H9 (cell line): ENCODE data around the gene CCDC110. TPM values are rescaled to one million over a fixed set of nuclear protein-coding genes. Genes with fewer than 3 reads are reported as not detected.

Experiments used
- DNase-seq: peaks from one replicate; pipeline ENCODE4 v3.0.0-alpha.2; 2017
- H2AFZ ChIP-seq: one replicate; pipeline ENCODE4 v1.6.1; 2013; ENCODE audit warnings: mild to moderate bottlenecking, low read length, control low read depth, moderate library complexity
- H2AK5ac ChIP-seq: 2 replicates; pipeline ENCODE4 v1.6.1; 2013; ENCODE audit warnings: low read length, control low read depth, mixed read lengths; ENCODE audit not compliant: insufficient read length
- H2BK120ac ChIP-seq: one replicate; pipeline ENCODE4 v1.6.1; 2013; ENCODE audit warnings: low read depth, mild to moderate bottlenecking, low read length, control low read depth, inconsistent platforms; ENCODE audit not compliant: poor library complexity, severe bottlenecking
- H2BK12ac ChIP-seq: 2 replicates; pipeline ENCODE4 v1.6.1; 2013; ENCODE audit warnings: low read length, control low read depth, mixed read lengths, low read depth; ENCODE audit not compliant: insufficient read length
- H2BK15ac ChIP-seq: 2 replicates; pipeline ENCODE4 v1.6.1; 2013; ENCODE audit warnings: low read depth, low read length, control low read depth
- H2BK20ac ChIP-seq: one replicate; pipeline ENCODE4 v1.6.1; 2013; ENCODE audit warnings: low read depth, mild to moderate bottlenecking, low read length, control low read depth, inconsistent platforms; ENCODE audit not compliant: poor library complexity, severe bottlenecking
- H2BK5ac ChIP-seq: 2 replicates; pipeline ENCODE4 v1.6.1; 2013; ENCODE audit warnings: low read length, control low read depth, mixed read lengths; ENCODE audit not compliant: insufficient read length
- H3K14ac ChIP-seq: 2 replicates; pipeline ENCODE4 v1.6.1; 2013; ENCODE audit warnings: low read length, control low read depth; ENCODE audit not compliant: insufficient read depth
- H3K18ac ChIP-seq: 2 replicates; pipeline ENCODE4 v1.6.1; 2013; ENCODE audit warnings: low read depth, mild to moderate bottlenecking, mixed read lengths, low read length, control low read depth; ENCODE audit not compliant: insufficient read length
- H3K23ac ChIP-seq: 2 replicates; pipeline ENCODE4 v1.6.1; 2013; ENCODE audit warnings: low read length, control low read depth, mixed read lengths, low read depth; ENCODE audit not compliant: insufficient read length
- H3K23me2 ChIP-seq: 2 replicates; pipeline ENCODE4 v1.6.1; 2013; ENCODE audit warnings: low read depth, mild to moderate bottlenecking, mixed read lengths, low read length, control low read depth; ENCODE audit not compliant: insufficient read length, poor library complexity, severe bottlenecking
- H3K27ac ChIP-seq: 2 replicates; pipeline ENCODE4 v1.5.1; 2013; ENCODE audit warnings: low read length, control low read depth, mixed read lengths, low read depth; ENCODE audit not compliant: insufficient read length
- H3K27me3 ChIP-seq: 2 replicates; pipeline ENCODE4 v1.6.1; 2013; ENCODE audit warnings: low read length, control low read depth, inconsistent platforms; ENCODE audit not compliant: insufficient read depth
- H3K4ac ChIP-seq: 2 replicates; pipeline ENCODE4 v1.6.1; 2013; ENCODE audit warnings: low read depth, mild to moderate bottlenecking, control low read depth, inconsistent platforms, low read length, moderate library complexity
- H3K4me1 ChIP-seq: 2 replicates; pipeline ENCODE4 v1.6.1; 2013; ENCODE audit warnings: low read length, control low read depth, inconsistent platforms; ENCODE audit not compliant: insufficient read depth
- H3K4me2 ChIP-seq: 2 replicates; pipeline ENCODE4 v1.6.1; 2013; ENCODE audit warnings: low read length, control low read depth, mixed read lengths; ENCODE audit not compliant: insufficient read length, insufficient read depth
- H3K56ac ChIP-seq: 2 replicates; pipeline ENCODE4 v1.6.1; 2013; ENCODE audit warnings: low read depth, mild to moderate bottlenecking, mixed read lengths, low read length, control low read depth; ENCODE audit not compliant: insufficient read length
- H3K79me1 ChIP-seq: 2 replicates; pipeline ENCODE4 v1.6.1; 2013; ENCODE audit warnings: low read depth, mild to moderate bottlenecking, moderate library complexity, low read length, control low read depth, inconsistent platforms; ENCODE audit not compliant: insufficient read depth, poor library complexity, severe bottlenecking
- H3K79me2 ChIP-seq: 2 replicates; pipeline ENCODE4 v1.6.1; 2013; ENCODE audit warnings: low read length, control low read depth, inconsistent platforms; ENCODE audit not compliant: insufficient read depth
- H3K9ac ChIP-seq: 2 replicates; pipeline ENCODE4 v1.6.1; 2013; ENCODE audit warnings: low read length, control low read depth, mixed read lengths; ENCODE audit not compliant: insufficient read length; ENCODE audit errors: extremely low read depth
- H3K9me3 ChIP-seq: one replicate; pipeline ENCODE4 v1.6.1; 2013; ENCODE audit warnings: low read depth, low read length, inconsistent platforms; ENCODE audit not compliant: control insufficient read depth
- H3T11ph ChIP-seq: one replicate; pipeline ENCODE4 v1.6.1; 2013; ENCODE audit warnings: mild to moderate bottlenecking, low read length, control low read depth, inconsistent platforms
- H4K20me1 ChIP-seq: one replicate; pipeline ENCODE4 v1.6.1; 2013; ENCODE audit not compliant: control insufficient read depth, insufficient read length, insufficient read depth
- H4K5ac ChIP-seq: 2 replicates; pipeline ENCODE4 v1.6.1; 2013; ENCODE audit warnings: low read depth, mild to moderate bottlenecking, mixed read lengths, low read length, control low read depth; ENCODE audit not compliant: insufficient read length
- H4K8ac ChIP-seq: replicated peaks from 2 replicates; pipeline ENCODE4 v1.6.1; 2013; ENCODE audit warnings: low read length, control low read depth, mixed read lengths, low read depth; ENCODE audit not compliant: insufficient read length
- H4K91ac ChIP-seq: 2 replicates; pipeline ENCODE4 v1.6.1; 2013; ENCODE audit warnings: low read depth, mild to moderate bottlenecking, moderate library complexity, mixed read lengths, low read length, control low read depth; ENCODE audit not compliant: insufficient read length
- H3K27ac Mint-ChIP-seq, 3 experiments: 2 replicates in 2 of 3; 3 replicates in 1 of 3; pipeline ENCODE4 v1.8.0; 2020 to 2021; ENCODE audit warnings: mixed read lengths in 3 of 3, mild to moderate bottlenecking in 1 of 3, moderate library complexity in 1 of 3
- H3K27me3 Mint-ChIP-seq: 2 replicates; pipeline ENCODE4 v1.8.0; 2021; ENCODE audit warnings: low read depth, mild to moderate bottlenecking, moderate library complexity, mixed read lengths
- H3K36me3 Mint-ChIP-seq, 3 experiments: 2 replicates in 2 of 3; 3 replicates in 1 of 3; pipeline ENCODE4 v1.8.0; 2020 to 2021; ENCODE audit warnings: low read depth in 3 of 3, mixed read lengths in 3 of 3; ENCODE audit not compliant: insufficient read depth in 1 of 3
- H3K4me1 Mint-ChIP-seq, 2 experiments: 2 replicates each; pipeline ENCODE4 v1.8.0; 2020; ENCODE audit warnings: mixed read lengths in 2 of 2
- H3K4me3 Mint-ChIP-seq, 2 experiments: 2 replicates in 1 of 2; 3 replicates in 1 of 2; pipeline ENCODE4 v1.8.0; 2020 to 2021; ENCODE audit warnings: mild to moderate bottlenecking in 2 of 2, mixed read lengths in 2 of 2, moderate library complexity in 1 of 2
- H3K9me3 Mint-ChIP-seq, 2 experiments: 2 replicates in 1 of 2; 3 replicates in 1 of 2; pipeline ENCODE4 v1.8.0; 2020; ENCODE audit warnings: mild to moderate bottlenecking in 2 of 2, mixed read lengths in 2 of 2, moderate library complexity in 1 of 2
- CTCF ChIP-seq: fragments of 200-600 bp; sonication (generic); conservative IDR thresholded peaks from 3 replicates; pipeline ENCODE4 v1.8.0; 2021; ENCODE audit warnings: antibody characterized with exemption, mild to moderate bottlenecking
- WGBS: extraction: QIAGEN DNeasy Blood & Tissue Kit; methylation state at CpG from one replicate; pipeline ENCODE4 v1.1.7; 2013; ENCODE audit warnings: missing lambda C conversion rate, low lambda C conversion rate, mixed read lengths; ENCODE audit not compliant: insufficient read length; ENCODE audit errors: extremely low coverage; 5-methylcytosine and 5-hydroxymethylcytosine counted together
- total RNA-seq: library from RNA; stranded (reverse); gene quantifications from 2 replicates; pipeline ENCODE4 v1.2.1, GENCODE V29; 2021

The CCDC110 gene
- total RNA-seq, 1 experiment from 2014 or later = 2.3 TPM

- Histone ChIP-seq H3K23ac (no peak overlapping the region), H3K4me2 (no peak overlapping the region), H4K20me1 (no peaks in the 10 kb centered on the region), H2AK5ac (no peak overlapping the region), H3T11ph (no peak overlapping the region), H3K18ac (no peak overlapping the region), H3K79me1 (no peaks in the 10 kb centered on the region), H4K5ac (no peak overlapping the region), H3K14ac (no peak overlapping the region), H2BK5ac (no peak overlapping the region), H2BK20ac (no peak overlapping the region), H4K91ac (no peak overlapping the region), H2AFZ (no peak overlapping the region), H3K4ac (no peak overlapping the region), H3K27me3 (no peaks in the 10 kb centered on the region), H3K56ac (no peak overlapping the region), H4K8ac (no peak overlapping the region), H3K27ac (no peak overlapping the region), H2BK12ac (no peak overlapping the region), H3K9ac (no peak overlapping the region), H3K79me2 (no peaks in the 10 kb centered on the region), H3K23me2 (no peaks in the 10 kb centered on the region), H3K9me3 (no peaks in the 10 kb centered on the region), H2BK120ac (no peak overlapping the region), H2BK15ac (no peak overlapping the region), H3K4me1 (no peaks in the 10 kb centered on the region; the same call in 1 of the 2 replicates)
- WGBS = no CpG with 5 or more reads among the region's 6 CpGs
- DNase-seq = no peak
- Mint-ChIP-seq H3K27me3 (peaks cover 2% of the 10 kb centered on the region; the same call in 1 of the 2 replicates), H3K9me3 (no peaks in the 10 kb centered on the region; a peak in 1 of 5 replicates), H3K4me3 (no peak overlapping the region), H3K27ac (no peak overlapping the region; a peak in 1 of 7 replicates), H3K4me1 (peaks cover 23 to 24% of the 10 kb centered on the region in 2 experiments), H3K36me3 (peaks cover 0 to 3% (median 0%) of the 10 kb centered on the region in 3 experiments; a peak in 2 of 7 replicates)
- TF ChIP-seq CTCF = no peak
These were observed 8.0 kb downstream of the CCDC110 start for GRCh38 chr4:185463541-185463940.
